HG02884 (cell line): ENCODE results near the gene SSTR1.

Experiments
- ATAC-seq: cut with Tn5 transposase; IDR thresholded peaks from one replicate; pipeline ENCODE4 v1.9.1; 2021; ENCODE audit warnings: mild to moderate bottlenecking, moderate library complexity; ENCODE audit not compliant: unreplicated experiment

Gene SSTR1

GRCh38 chr14:38233218-38233617 is 25.5 kb downstream of the SSTR1 start:
- ATAC-seq: no peak

GRCh38 chr14:38238332-38238731 is 30.6 kb downstream of the SSTR1 start:
- no peak for ATAC-seq

- ATAC-seq: no peak
Measured at GRCh38 chr14:38238878-38239277, 31.2 kb downstream of the SSTR1 start.

GRCh38 chr14:38243696-38244240 is 36.1 kb downstream of the SSTR1 start:
- ATAC-seq: no peak

GRCh38 chr14:38248321-38249028 is 40.8 kb downstream of the SSTR1 start:
- ATAC-seq: no peak

- no peak for ATAC-seq
Measured at GRCh38 chr14:38250331-38250730, 42.6 kb downstream of the SSTR1 start.

- ATAC-seq: no peak
Measured at GRCh38 chr14:38252066-38252710, 44.5 kb downstream of the SSTR1 start.

GRCh38 chr14:38253676-38254075 is 46.0 kb downstream of the SSTR1 start:
- ATAC-seq: no peak

GRCh38 chr14:38254571-38255407 is 47.1 kb downstream of the SSTR1 start:
- ATAC-seq: no peak

- no peak for ATAC-seq
Measured at GRCh38 chr14:38255408-38255672, 47.6 kb downstream of the SSTR1 start.

GRCh38 chr14:38255673-38256532 is 48.2 kb downstream of the SSTR1 start, which contains the start of gene CLEC14A:
Gene CLEC14A (minus strand): TSS chr14:38256093. CDS start chr14:38256022, 71 bp downstream.
- ATAC-seq: no peak

- no peak for ATAC-seq
Measured at GRCh38 chr14:38256533-38256840, 48.8 kb downstream of the SSTR1 start.

GRCh38 chr14:38257507-38257906 is 49.8 kb downstream of the SSTR1 start:
- ATAC-seq: no peak

GRCh38 chr14:38261620-38262019 is 53.9 kb downstream of the SSTR1 start:
- ATAC-seq: no peak
